ENCODE data around the gene KMT5B.

The KMT5B gene

DNA sequence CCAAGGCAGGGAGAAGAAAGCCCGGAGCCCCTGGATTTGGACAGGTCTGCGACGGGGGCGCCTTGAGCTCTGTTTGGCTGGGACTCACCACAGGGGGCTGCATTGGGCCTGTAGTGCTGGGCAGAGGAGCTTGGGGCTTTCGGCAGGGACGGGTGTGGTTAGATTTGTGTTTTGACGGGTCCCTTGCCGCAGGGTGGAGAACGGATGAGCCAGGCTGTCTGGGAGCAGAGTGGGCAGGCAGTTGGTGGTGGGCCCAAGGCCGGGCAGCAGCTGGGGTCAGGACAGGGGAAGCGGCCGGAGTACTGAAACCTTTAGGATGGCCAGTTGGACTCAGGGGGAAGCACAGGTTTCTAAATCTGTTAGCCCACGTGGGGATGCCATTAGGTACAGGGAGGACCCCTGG lies 45.3 kb upstream of the KMT5B start:
- no peaks in the 10 kb centered on the region for H3F3A ChIP-seq (ENCODE audit: control insufficient read depth, insufficient read depth)
- no peaks in the 10 kb centered on the region for H3K9me2 ChIP-seq (replicated peaks; ENCODE audit: control insufficient read depth, low read length)
- H3K27ac ChIP-seq (ENCODE audit: low read depth, low read length) = no peak overlapping the region
- H3K4me2 ChIP-seq (ENCODE audit: low read length) = no peak overlapping the region
- H3K9me3 ChIP-seq (ENCODE audit: control insufficient read depth, insufficient read depth, low read length) = no peaks in the 10 kb centered on the region
- no peaks in the 10 kb centered on the region for H4K20me1 ChIP-seq (ENCODE audit: control insufficient read depth, insufficient read depth, low read depth, low read length)
- peaks cover 31% of the 10 kb centered on the region for H3K36me3 ChIP-seq (ENCODE audit: control insufficient read depth, low read length)
- no peaks in the 10 kb centered on the region for H3K27me3 ChIP-seq (ENCODE audit: control insufficient read depth, low read length)
- H3K4me1 ChIP-seq (ENCODE audit: control insufficient read depth, low read length) = peaks cover 8% of the 10 kb centered on the region
- TF ChIP-seq EZH2phosphoT487 (IDR thresholded peaks at IDR 0.05; ENCODE audit: borderline replicate concordance, low read length) = no peak
- TF ChIP-seq, protein P1, sequence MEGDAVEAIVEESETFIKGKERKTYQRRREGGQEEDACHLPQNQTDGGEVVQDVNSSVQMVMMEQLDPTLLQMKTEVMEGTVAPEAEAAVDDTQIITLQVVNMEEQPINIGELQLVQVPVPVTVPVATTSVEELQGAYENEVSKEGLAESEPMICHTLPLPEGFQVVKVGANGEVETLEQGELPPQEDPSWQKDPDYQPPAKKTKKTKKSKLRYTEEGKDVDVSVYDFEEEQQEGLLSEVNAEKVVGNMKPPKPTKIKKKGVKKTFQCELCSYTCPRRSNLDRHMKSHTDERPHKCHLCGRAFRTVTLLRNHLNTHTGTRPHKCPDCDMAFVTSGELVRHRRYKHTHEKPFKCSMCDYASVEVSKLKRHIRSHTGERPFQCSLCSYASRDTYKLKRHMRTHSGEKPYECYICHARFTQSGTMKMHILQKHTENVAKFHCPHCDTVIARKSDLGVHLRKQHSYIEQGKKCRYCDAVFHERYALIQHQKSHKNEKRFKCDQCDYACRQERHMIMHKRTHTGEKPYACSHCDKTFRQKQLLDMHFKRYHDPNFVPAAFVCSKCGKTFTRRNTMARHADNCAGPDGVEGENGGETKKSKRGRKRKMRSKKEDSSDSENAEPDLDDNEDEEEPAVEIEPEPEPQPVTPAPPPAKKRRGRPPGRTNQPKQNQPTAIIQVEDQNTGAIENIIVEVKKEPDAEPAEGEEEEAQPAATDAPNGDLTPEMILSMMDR (IDR thresholded peaks at IDR 0.05; ENCODE audit: low read depth, low read length, poor library complexity, severe bottlenecking) = no peak
- no peak overlapping the region for H3K4me3 ChIP-seq (ENCODE audit: low read length)
- H3K79me2 ChIP-seq (ENCODE audit: control insufficient read depth, low read length) = no peaks in the 10 kb centered on the region

DNA sequence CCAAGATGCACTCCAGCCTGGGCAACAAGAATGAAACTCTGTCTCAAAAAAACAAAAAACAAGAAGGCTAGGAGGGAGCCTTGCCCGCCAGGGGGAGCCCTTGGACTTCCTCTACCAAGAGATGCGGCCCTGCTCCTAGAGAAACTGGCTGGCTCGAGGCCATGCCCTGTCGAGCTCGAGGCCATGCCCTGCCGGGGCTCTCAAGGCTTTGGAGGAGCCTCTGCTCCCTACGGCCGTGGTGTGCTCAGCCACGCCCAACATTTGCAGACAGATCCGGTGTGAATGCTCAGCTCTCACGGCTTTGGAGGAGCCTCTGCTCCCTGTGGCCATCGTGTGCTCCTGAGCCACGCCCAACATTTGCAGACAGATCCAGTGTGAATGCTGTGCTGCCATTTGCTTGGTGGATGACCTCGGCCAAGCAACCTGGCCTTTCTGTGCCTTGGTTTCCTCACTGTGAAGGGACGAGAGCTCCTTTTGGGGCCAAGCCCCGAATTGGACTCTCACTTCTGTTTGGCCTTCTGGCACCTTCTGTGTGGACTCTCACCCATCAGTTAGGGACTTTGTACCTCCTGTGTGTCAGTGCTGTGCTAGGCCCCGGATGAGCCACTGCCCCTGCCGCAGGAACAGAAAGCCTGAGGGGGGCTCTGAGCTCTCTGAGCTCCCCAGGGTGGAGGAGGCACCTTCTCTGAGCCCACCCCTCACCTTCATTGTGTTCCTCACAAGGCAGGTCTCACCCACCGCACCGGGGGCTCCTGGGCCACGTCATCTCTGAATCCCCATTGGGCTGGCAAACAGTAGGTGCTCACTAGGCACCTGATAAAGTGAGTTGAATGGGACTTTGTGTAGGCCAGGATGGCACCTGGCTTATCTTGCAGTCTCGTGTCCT lies 44.6 kb upstream of the KMT5B start:
- H3F3A ChIP-seq (ENCODE audit: control insufficient read depth, insufficient read depth) = no peaks in the 10 kb centered on the region
- no peaks in the 10 kb centered on the region for H3K9me3 ChIP-seq (ENCODE audit: control insufficient read depth, insufficient read depth, low read length)
- H3K27ac ChIP-seq (ENCODE audit: low read depth, low read length) = no peak overlapping the region
- H3K79me2 ChIP-seq (ENCODE audit: control insufficient read depth, low read length) = no peaks in the 10 kb centered on the region
- peak overlapping the region; percentile 43; the same call in 1 of the 2 replicates for H3K4me2 ChIP-seq (ENCODE audit: low read length)
- H3K27me3 ChIP-seq (ENCODE audit: control insufficient read depth, low read length) = no peaks in the 10 kb centered on the region
- TF ChIP-seq, protein P1 (IDR thresholded peaks at IDR 0.05; ENCODE audit: low read depth, low read length, poor library complexity, severe bottlenecking) = peak; percentile 80
- TF ChIP-seq EZH2phosphoT487 (IDR thresholded peaks at IDR 0.05; ENCODE audit: borderline replicate concordance, low read length) = no peak
- H4K20me1 ChIP-seq (ENCODE audit: control insufficient read depth, insufficient read depth, low read depth, low read length) = no peaks in the 10 kb centered on the region
- H3K4me1 ChIP-seq (ENCODE audit: control insufficient read depth, low read length) = peaks cover 8% of the 10 kb centered on the region
- no peaks in the 10 kb centered on the region for H3K9me2 ChIP-seq (replicated peaks; ENCODE audit: control insufficient read depth, low read length)
- H3K36me3 ChIP-seq (ENCODE audit: control insufficient read depth, low read length) = peaks cover 24% of the 10 kb centered on the region
- H3K4me3 ChIP-seq (ENCODE audit: low read length) = 0 out of 2 replicates have a peak overlapping the region, but pooled peaks have one; percentile 16

DNA sequence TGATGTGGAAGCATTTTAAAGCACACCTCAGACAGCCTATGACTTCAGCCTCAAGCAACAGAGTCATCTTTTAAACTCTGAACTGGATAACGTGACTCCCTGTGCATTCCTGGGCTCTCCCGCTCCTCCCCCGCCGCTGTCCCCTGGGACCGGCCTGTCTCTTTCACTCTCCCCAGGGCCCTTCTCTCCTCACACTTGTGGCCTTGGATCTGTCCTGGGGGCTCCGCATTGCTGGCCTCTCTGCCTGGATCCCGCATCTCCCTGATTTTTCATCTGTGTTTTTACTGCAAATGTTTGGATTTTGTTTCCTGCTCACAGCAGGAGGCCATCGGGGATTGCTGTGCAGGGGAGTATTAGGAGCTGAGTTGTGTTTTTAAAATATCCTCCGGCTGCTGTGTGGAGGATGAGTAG lies 43.2 kb upstream of the KMT5B start:
- H3F3A ChIP-seq (ENCODE audit: control insufficient read depth, insufficient read depth) = no peaks in the 10 kb centered on the region
- no peak overlapping the region for H3K4me3 ChIP-seq (ENCODE audit: low read length)
- H3K27me3 ChIP-seq (ENCODE audit: control insufficient read depth, low read length) = no peaks in the 10 kb centered on the region
- no peaks in the 10 kb centered on the region for H3K9me3 ChIP-seq (ENCODE audit: control insufficient read depth, insufficient read depth, low read length)
- TF ChIP-seq, protein P1 (IDR thresholded peaks at IDR 0.05; ENCODE audit: low read depth, low read length, poor library complexity, severe bottlenecking) = no peak
- no peak for TF ChIP-seq EZH2phosphoT487 (IDR thresholded peaks at IDR 0.05; ENCODE audit: borderline replicate concordance, low read length)
- no peaks in the 10 kb centered on the region for H4K20me1 ChIP-seq (ENCODE audit: control insufficient read depth, insufficient read depth, low read depth, low read length)
- H3K79me2 ChIP-seq (ENCODE audit: control insufficient read depth, low read length) = no peaks in the 10 kb centered on the region
- H3K27ac ChIP-seq (ENCODE audit: low read depth, low read length) = no peak overlapping the region
- H3K4me2 ChIP-seq (ENCODE audit: low read length) = no peak overlapping the region
- peaks cover 8% of the 10 kb centered on the region for H3K4me1 ChIP-seq (ENCODE audit: control insufficient read depth, low read length)
- peaks cover 11% of the 10 kb centered on the region for H3K36me3 ChIP-seq (ENCODE audit: control insufficient read depth, low read length)
- no peaks in the 10 kb centered on the region for H3K9me2 ChIP-seq (replicated peaks; ENCODE audit: control insufficient read depth, low read length)

Measured in DOHH2 (cell line).